ENCODE results near the gene WDR83.
"Not testable (repeated sequence)": the region's sequence is repeated elsewhere in the genome, so short reads cannot be mapped to it uniquely, and the experiment has no call there.

DNA sequence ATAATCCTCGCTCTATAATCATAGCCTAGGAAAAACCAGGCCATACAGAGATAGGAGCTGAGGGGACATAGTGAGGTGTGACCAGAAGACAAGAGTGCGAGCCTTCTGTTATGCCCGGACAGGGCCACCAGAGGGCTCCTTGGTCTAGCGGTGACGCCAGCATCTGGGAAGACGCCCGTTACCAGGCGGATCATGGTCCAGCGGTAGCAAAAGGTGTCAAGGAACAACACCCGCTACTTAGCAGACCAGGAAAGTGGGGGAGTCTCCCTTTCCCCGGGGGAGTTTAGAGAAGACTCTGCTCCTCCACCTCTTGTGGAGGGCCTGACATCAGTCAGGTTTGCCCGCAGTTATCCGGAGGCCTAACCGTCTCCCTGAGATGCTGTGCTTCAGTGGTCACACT, 45.5 kb downstream of the WDR83 start:
- TF ChIP-seq, protein P1, sequence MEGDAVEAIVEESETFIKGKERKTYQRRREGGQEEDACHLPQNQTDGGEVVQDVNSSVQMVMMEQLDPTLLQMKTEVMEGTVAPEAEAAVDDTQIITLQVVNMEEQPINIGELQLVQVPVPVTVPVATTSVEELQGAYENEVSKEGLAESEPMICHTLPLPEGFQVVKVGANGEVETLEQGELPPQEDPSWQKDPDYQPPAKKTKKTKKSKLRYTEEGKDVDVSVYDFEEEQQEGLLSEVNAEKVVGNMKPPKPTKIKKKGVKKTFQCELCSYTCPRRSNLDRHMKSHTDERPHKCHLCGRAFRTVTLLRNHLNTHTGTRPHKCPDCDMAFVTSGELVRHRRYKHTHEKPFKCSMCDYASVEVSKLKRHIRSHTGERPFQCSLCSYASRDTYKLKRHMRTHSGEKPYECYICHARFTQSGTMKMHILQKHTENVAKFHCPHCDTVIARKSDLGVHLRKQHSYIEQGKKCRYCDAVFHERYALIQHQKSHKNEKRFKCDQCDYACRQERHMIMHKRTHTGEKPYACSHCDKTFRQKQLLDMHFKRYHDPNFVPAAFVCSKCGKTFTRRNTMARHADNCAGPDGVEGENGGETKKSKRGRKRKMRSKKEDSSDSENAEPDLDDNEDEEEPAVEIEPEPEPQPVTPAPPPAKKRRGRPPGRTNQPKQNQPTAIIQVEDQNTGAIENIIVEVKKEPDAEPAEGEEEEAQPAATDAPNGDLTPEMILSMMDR (IDR thresholded peaks at IDR 0.05; ENCODE audit: extremely low read depth in 1 of 2, insufficient read depth in 1 of 2, low read depth in 1 of 2, low read length in 2 of 2): not testable (repeated sequence)
- TF ChIP-seq POLR2A (IDR thresholded peaks at IDR 0.05; ENCODE audit: low read depth, low read length); JUN (IDR thresholded peaks at IDR 0.05; ENCODE audit: borderline replicate concordance, insufficient read depth, insufficient read length, low read depth); POLR2AphosphoS5 (IDR thresholded peaks at IDR 0.05; ENCODE audit: insufficient read depth, low read depth, low read length): not testable (repeated sequence)
- TF ChIP-seq, protein P2, sequence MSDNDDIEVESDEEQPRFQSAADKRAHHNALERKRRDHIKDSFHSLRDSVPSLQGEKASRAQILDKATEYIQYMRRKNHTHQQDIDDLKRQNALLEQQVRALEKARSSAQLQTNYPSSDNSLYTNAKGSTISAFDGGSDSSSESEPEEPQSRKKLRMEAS (IDR thresholded peaks at IDR 0.05; ENCODE audit: insufficient read depth, insufficient read length): not testable (repeated sequence)
